Measurements from ENCODE around the gene LAP3.
"Not testable (repeated sequence)": the region's sequence is repeated elsewhere in the genome, so short reads cannot be mapped to it uniquely, and the experiment has no call there.

LAP3 gene

GRCh38 chr4:17562157-17562556, 14.8 kb upstream of the LAP3 start:
- no peak for DNase-seq (ENCODE audit: low read depth)

- no peak for DNase-seq (ENCODE audit: low read depth)
Measured at GRCh38 chr4:17565846-17566245, 11.2 kb upstream of the LAP3 start.

- no peak for DNase-seq (ENCODE audit: low read depth)
Measured at GRCh38 chr4:17567271-17567670, 9.7 kb upstream of the LAP3 start.

- no peak for DNase-seq (ENCODE audit: low read depth)
Measured at GRCh38 chr4:17574206-17574605, 2.8 kb upstream of the LAP3 start.

GRCh38 chr4:17575177-17575576, 1.8 kb upstream of the LAP3 start:
- DNase-seq (ENCODE audit: low read depth) = not testable (repeated sequence)

GRCh38 chr4:17577665-17578481, 875 bp downstream of the LAP3 start:
- DNase-seq (ENCODE audit: low read depth) = peak; percentile 17

- no peak for DNase-seq (ENCODE audit: low read depth)
Measured at GRCh38 chr4:17578482-17578891, 1.5 kb downstream of the LAP3 start.

- no peak for DNase-seq (ENCODE audit: low read depth)
Measured at GRCh38 chr4:17580969-17581368, 4.0 kb downstream of the LAP3 start.

- no peak for DNase-seq (ENCODE audit: low read depth)
Measured at GRCh38 chr4:17583276-17583675, 6.3 kb downstream of the LAP3 start.

- no peak for DNase-seq (ENCODE audit: low read depth)
Measured at GRCh38 chr4:17583941-17584340, 6.9 kb downstream of the LAP3 start.

- no peak for DNase-seq (ENCODE audit: low read depth)
Measured at GRCh38 chr4:17584521-17585213, 7.7 kb downstream of the LAP3 start.

GRCh38 chr4:17587094-17587822, 10.3 kb downstream of the LAP3 start:
- DNase-seq (ENCODE audit: low read depth) = no peak

GRCh38 chr4:17589355-17589754, 12.4 kb downstream of the LAP3 start:
- no peak for DNase-seq (ENCODE audit: low read depth)

GRCh38 chr4:17595471-17596005, 18.5 kb downstream of the LAP3 start:
- DNase-seq (ENCODE audit: low read depth) = no peak

- DNase-seq (ENCODE audit: low read depth) = no peak
Measured at GRCh38 chr4:17597517-17597916, 20.5 kb downstream of the LAP3 start.

GRCh38 chr4:17599826-17600225, 22.8 kb downstream of the LAP3 start:
- DNase-seq (ENCODE audit: low read depth) = no peak

- DNase-seq (ENCODE audit: low read depth) = no peak
Measured at GRCh38 chr4:17605236-17605635, 28.2 kb downstream of the LAP3 start.

- peak; percentile 11 for DNase-seq (ENCODE audit: low read depth)
Measured at GRCh38 chr4:17613761-17614415, 36.9 kb downstream of the LAP3 start.

GRCh38 chr4:17614416-17615299, 37.7 kb downstream of the LAP3 start, which contains the start of gene MED28:
Gene MED28 (plus strand): TSS chr4:17614641. CDS start chr4:17614655, 14 bp downstream.
- DNase-seq (ENCODE audit: low read depth) = peak; percentile 90

GRCh38 chr4:17616283-17616682, 39.3 kb downstream of the LAP3 start:
- no peak for DNase-seq (ENCODE audit: low read depth)

- DNase-seq (ENCODE audit: low read depth) = no peak
Measured at GRCh38 chr4:17618926-17619325, 41.9 kb downstream of the LAP3 start.

Measured in activated T-helper 1 cell treated with Interleukin-2 at 50 U/mL for 16 hours (primary cell).